NCI-H460 (cell line): Measurements from ENCODE around the gene ITSN2. TPM values are rescaled to one million over a fixed set of nuclear protein-coding genes. Genes with fewer than 3 reads are reported as not detected.

Source experiments
- DNase-seq: peaks from one replicate; pipeline ENCODE4 v3.0.0-alpha.2; 2016; ENCODE audit warnings: low read depth; ENCODE audit errors: extremely low read depth
- total RNA-seq: library from RNA; depleted of rRNA; stranded (reverse); fragments of >200 nt; shearing (Covaris generic); gene quantifications from 2 replicates; pipeline ENCODE4 v1.2.3, GENCODE V29; 2014

Gene ITSN2
- total RNA-seq, 1 experiment from 2014 or later: 29.0 TPM

- no peak for DNase-seq
Observed at GRCh38 chr2:24337890-24338289, 22.4 kb downstream of the ITSN2 start.

GRCh38 chr2:24336811-24337210, 23.5 kb downstream of the ITSN2 start:
- DNase-seq: no peak

GRCh38 chr2:24334245-24334633, 26.1 kb downstream of the ITSN2 start:
- DNase-seq: no peak

GRCh38 chr2:24332791-24333540, 27.4 kb downstream of the ITSN2 start:
- no peak for DNase-seq

GRCh38 chr2:24330161-24330560, 30.2 kb downstream of the ITSN2 start:
- no peak for DNase-seq

GRCh38 chr2:24329700-24330099, 30.6 kb downstream of the ITSN2 start:
- DNase-seq: no peak

- DNase-seq: no peak
Observed at GRCh38 chr2:24328010-24328409, 32.3 kb downstream of the ITSN2 start.

GRCh38 chr2:24317491-24317920, 42.8 kb downstream of the ITSN2 start:
- no peak for DNase-seq

GRCh38 chr2:24315669-24316068, 44.7 kb downstream of the ITSN2 start:
- no peak for DNase-seq

- no peak for DNase-seq
Observed at GRCh38 chr2:24313744-24314632, 46.3 kb downstream of the ITSN2 start.

- no peak for DNase-seq
Observed at GRCh38 chr2:24307961-24308360, 52.4 kb downstream of the ITSN2 start.

GRCh38 chr2:24304631-24305030, 55.7 kb downstream of the ITSN2 start:
- DNase-seq: no peak

- DNase-seq: no peak
Observed at GRCh38 chr2:24304098-24304497, 56.2 kb downstream of the ITSN2 start.

- DNase-seq: no peak
Observed at GRCh38 chr2:24301599-24301998, 58.7 kb downstream of the ITSN2 start.

- no peak for DNase-seq
Observed at GRCh38 chr2:24297663-24298062, 62.7 kb downstream of the ITSN2 start.

GRCh38 chr2:24287171-24287570, 73.2 kb downstream of the ITSN2 start:
- DNase-seq: no peak

- no peak for DNase-seq
Observed at GRCh38 chr2:24285484-24286152, 74.7 kb downstream of the ITSN2 start.

GRCh38 chr2:24280645-24281044, 79.7 kb downstream of the ITSN2 start:
- DNase-seq: no peak

- DNase-seq: no peak
Observed at GRCh38 chr2:24280161-24280560, 80.2 kb downstream of the ITSN2 start.

GRCh38 chr2:24276349-24276899, 83.9 kb downstream of the ITSN2 start:
- DNase-seq: no peak

- no peak for DNase-seq
Observed at GRCh38 chr2:24274809-24275208, 85.5 kb downstream of the ITSN2 start.
